Panc1 (cell line): ENCODE measurements around the gene FAAP20. TPM values are rescaled to one million over a fixed set of nuclear protein-coding genes. Genes with fewer than 3 reads are reported as not detected.

Experiments used
- ATAC-seq: fragments of 200-7000 bp; cut with Tn5 transposase; 2 replicates; pipeline ENCODE4 v1.9.1; 2020; ENCODE audit warnings: mild to moderate bottlenecking, moderate library complexity
- BruUV-seq: library from RNA; stranded (reverse); fragments of 400-500 nt; replicated peaks from 2 replicates; lab custom pipeline; 2021; lab: Mats Ljungman, UMichigan
- CTCF ChIA-PET: fragments of 300-600 bp; sonication (Branson Sonifier 250); formaldehyde crosslinking; loops from one replicate; lab custom pipeline; 2022; ENCODE audit warnings: antibody characterized with exemption; lab: Charles Lee
- POLR2A ChIA-PET: fragments of 300-600 bp; sonication (Branson Sonifier 250); formaldehyde crosslinking; loops from one replicate; lab custom pipeline; 2022; ENCODE audit warnings: antibody characterized with exemption; lab: Charles Lee
- DNase-seq: peaks from one replicate; pipeline ENCODE4 v3.0.0-alpha.2; 2010; ENCODE audit warnings: low read depth, low spot score
- H3K27ac ChIP-seq: 2 replicates; pipeline ENCODE4 v1.5.1; 2011; ENCODE audit warnings: mild to moderate bottlenecking, low read length, inconsistent platforms
- H3K27me3 ChIP-seq: fragments of 200-500 bp; sonication (Bioruptor generic); 2 replicates; pipeline ENCODE4 v1.6.0; 2014; ENCODE audit warnings: low read length, inconsistent platforms; ENCODE audit not compliant: control insufficient read depth, insufficient read depth
- H3K36me3 ChIP-seq: fragments of 200-500 bp; sonication (Bioruptor generic); 2 replicates; pipeline ENCODE4 v1.5.1; 2014; ENCODE audit warnings: inconsistent platforms, mild to moderate bottlenecking, low read length, moderate library complexity; ENCODE audit not compliant: control insufficient read depth, insufficient read depth
- H3K4me1 ChIP-seq: 2 replicates; pipeline ENCODE4 v1.5.1; 2011; ENCODE audit warnings: inconsistent platforms, mild to moderate bottlenecking, low read length, moderate library complexity; ENCODE audit not compliant: control insufficient read depth, insufficient read depth
- H3K4me3 ChIP-seq, 2 experiments: 2 replicates each; pipeline ENCODE4 v1.5.1; 2011 to 2012; ENCODE audit warnings: low read depth in 2 of 2, low read length in 2 of 2, mild to moderate bottlenecking in 2 of 2, inconsistent platforms in 1 of 2, moderate library complexity in 1 of 2
- H3K9me3 ChIP-seq: fragments of 200-500 bp; sonication (Bioruptor generic); 2 replicates; pipeline ENCODE4 v1.5.1; 2014; ENCODE audit warnings: low read depth, mild to moderate bottlenecking, inconsistent platforms, low read length, moderate library complexity; ENCODE audit not compliant: control insufficient read depth, insufficient read depth
- CTCF ChIP-seq: fragments of 450-650 bp; IDR thresholded peaks from 2 replicates; pipeline ENCODE4 v1.5.1; 2017; ENCODE audit warnings: mild to moderate bottlenecking
- POLR2AphosphoS5 ChIP-seq: IDR thresholded peaks from 2 replicates; pipeline ENCODE4 v1.6.1; 2012; ENCODE audit warnings: mild to moderate bottlenecking, low read depth, low read length, moderate library complexity
- REST ChIP-seq, 2 experiments: IDR thresholded peaks; 2 replicates each; pipeline ENCODE4 v1.6.1; 2011 to 2012; ENCODE audit warnings: low read depth in 2 of 2, control low read depth in 1 of 2, low read length in 1 of 2, mild to moderate bottlenecking in 1 of 2, moderate library complexity in 1 of 2; ENCODE audit not compliant: insufficient read depth in 1 of 2
- SIN3A ChIP-seq: IDR thresholded peaks from 2 replicates; pipeline ENCODE4 v1.6.1; 2012; ENCODE audit warnings: low read depth, mild to moderate bottlenecking, low read length, moderate library complexity, borderline replicate concordance; ENCODE audit not compliant: insufficient read depth
- TCF7L2 ChIP-seq: IDR thresholded peaks from 2 replicates; pipeline ENCODE4 v1.6.1; 2011; ENCODE audit warnings: mild to moderate bottlenecking, low read depth, low read length, inconsistent platforms
- in situ Hi-C: cut with HindIII; loops from 2 replicates; pipeline ENCODE4 v1.10.0; 2016; ENCODE audit warnings: low sequenced_read_pairs, low pct_unique_long_range_greater_than_20kb
- intact Hi-C: fragments of 100-400 bp; cut with micrococcal nuclease; formaldehyde crosslinking; loops from one replicate; pipeline ENCODE4 v1.10.0; 2022; ENCODE audit not compliant: unreplicated experiment
- total RNA-seq: library from RNA; stranded (reverse); gene quantifications from one replicate; pipeline ENCODE4 v1.2.1, GENCODE V29; 2021; ENCODE audit not compliant: unreplicated experiment

Gene FAAP20
- total RNA-seq, 1 experiment from 2014 or later = 177 TPM

GRCh38 chr1:2236695-2237677 lies 42.4 kb upstream of the FAAP20 start:
- intact Hi-C loops = no loop called here
- POLR2A ChIA-PET = interaction anchor here (0.5 kb wide), 1 partner anchor 8 kb away, joined by 4 read pairs; no protein-coding TSS in a partner anchor
- in situ Hi-C loops = no loop called here
- Histone ChIP-seq H3K27me3 (no peaks in the 10 kb centered on the region), H3K27ac (no peak overlapping the region), H3K4me3 (no peak overlapping the region), H3K36me3 (no peaks in the 10 kb centered on the region), H3K4me1 (peaks cover 51% of the 10 kb centered on the region), H3K9me3 (no peaks in the 10 kb centered on the region)
- no peak for DNase-seq
- no peak for TF ChIP-seq SIN3A
- TF ChIP-seq TCF7L2 = peak; percentile 84; the same call in 1 of the 2 replicates
- no peak for TF ChIP-seq REST (IDR thresholded peaks at IDR 0.05; ENCODE audit: insufficient read depth in 1 of 2, low read depth in 2 of 2, low read length in 1 of 2)
- no TSS peak for BruUV-seq
- CTCF ChIA-PET = no interaction called here
- ATAC-seq = no peak

- intact Hi-C loops = no loop called here
Measured at GRCh38 chr1:2235300-2235998, 40.9 kb upstream of the FAAP20 start.

More at GRCh38 chr1:2235300-2235998, 40.9 kb upstream of the FAAP20 start:
- no peak overlapping the region for H3K27ac ChIP-seq
- H3K4me3 ChIP-seq = no peak overlapping the region
- H3K27me3 ChIP-seq = no peaks in the 10 kb centered on the region
- H3K36me3 ChIP-seq = no peaks in the 10 kb centered on the region
- ChIA-PET CTCF (no interaction called here), POLR2A (no interaction called here)
- no peaks in the 10 kb centered on the region for H3K9me3 ChIP-seq
- no peak for DNase-seq
- H3K4me1 ChIP-seq = peaks cover 51% of the 10 kb centered on the region
- in situ Hi-C loops = no loop called here
- TF ChIP-seq CTCF (no peak), TCF7L2 (no peak), REST (IDR thresholded peaks at IDR 0.05; ENCODE audit: insufficient read depth in 1 of 2, low read depth in 2 of 2, low read length in 1 of 2) (no peak), SIN3A (no peak), POLR2AphosphoS5 (no peak)
- no peak for ATAC-seq
- no TSS peak for BruUV-seq
